DND-41 (cell line): ENCODE measurements around the gene XRCC3.

Source experiments
- CTCF ChIP-seq: IDR thresholded peaks from 2 replicates; pipeline ENCODE4 v1.5.1; 2012; ENCODE audit warnings: borderline replicate concordance, low read length, moderate library complexity, mild to moderate bottlenecking; ENCODE audit not compliant: poor library complexity, severe bottlenecking; ENCODE audit errors: extremely low read depth
- EZH2 ChIP-seq: IDR thresholded peaks from 3 replicates; pipeline ENCODE4 v1.6.1; 2012; ENCODE audit warnings: borderline replicate concordance, low read depth, mild to moderate bottlenecking, moderate library complexity, low read length, inconsistent platforms; ENCODE audit not compliant: severe bottlenecking

GRCh38 chr14:103712633-103713247 is 2.5 kb downstream of the XRCC3 start:
- TF ChIP-seq CTCF (no peak), EZH2 (no peak)
